HCT116 (cell line): ENCODE results near the gene CCSER1. TPM values are rescaled to one million over a fixed set of nuclear protein-coding genes. Genes with fewer than 3 reads are reported as not detected.

Source experiments
- ATAC-seq: fragments of 200-7000 bp; cut with Tn5 transposase; 2 replicates; pipeline ENCODE4 v1.9.1; 2020; ENCODE audit warnings: mild to moderate bottlenecking, moderate library complexity
- BruUV-seq: library from RNA; stranded (reverse); fragments of 400-500 nt; replicated peaks from 2 replicates; lab custom pipeline; 2021; lab: Mats Ljungman, UMichigan
- CTCF ChIA-PET: fragments of 300-600 bp; sonication (Branson Sonifier 250); formaldehyde crosslinking; loops from one replicate; lab custom pipeline; 2021; ENCODE audit warnings: antibody characterized with exemption; lab: Charles Lee
- POLR2A ChIA-PET: fragments of 300-600, 350-600 bp; sonication (Branson Sonifier 250); formaldehyde crosslinking; loops from one replicate; lab custom pipeline; 2021; ENCODE audit warnings: antibody characterized with exemption; lab: Charles Lee
- RAD21 ChIA-PET, 2 experiments: fragments of 300-600 bp; sonication (Branson Sonifier 250); formaldehyde crosslinking; loops; one replicate each; lab custom pipeline; 2023; ENCODE audit warnings: low total read pairs in 2 of 2; ENCODE audit not compliant: uncharacterized antibody in 2 of 2, unreplicated experiment in 2 of 2, low non-redundant PET in 1 of 2; lab: Charles Lee
- DNase-seq: peaks from one replicate; pipeline ENCODE4 v3.0.0-alpha.2; 2010; ENCODE audit warnings: low read depth, low spot score
- H2AFZ ChIP-seq: fragments of 200-600 bp; shearing (Covaris generic), sonication (generic); 2 replicates; pipeline ENCODE4 v1.6.1; 2017; ENCODE audit warnings: low read depth, mixed run types, mixed read lengths, antibody characterized with exemption, low read length; ENCODE audit not compliant: poor library complexity, severe bottlenecking
- H3K27ac ChIP-seq: 2 replicates; pipeline ENCODE4 v1.5.1; 2012; ENCODE audit warnings: low read depth, low read length
- H3K27me3 ChIP-seq: fragments of 200-600 bp; sonication (generic); 2 replicates; pipeline ENCODE4 v1.6.1; 2016; ENCODE audit warnings: mixed run types, low read length, mixed read lengths; ENCODE audit not compliant: insufficient read depth
- H3K36me3 ChIP-seq, 2 experiments: fragments of 200-500 bp in 1 of 2; fragments of 200-600 bp in 1 of 2; sonication (Bioruptor generic) in 1 of 2; sonication (generic) in 1 of 2; 2 replicates each; pipeline versions ENCODE4 v1.5.1 to v1.6.1; 2014 to 2016; ENCODE audit warnings: low read length in 2 of 2, inconsistent platforms in 1 of 2, mixed read lengths in 1 of 2, mixed run types in 1 of 2; ENCODE audit not compliant: insufficient read depth in 2 of 2, control insufficient read depth in 1 of 2
- H3K4me1 ChIP-seq, 2 experiments: fragments of 200-600 bp in 1 of 2; sonication (generic) in 1 of 2; 2 replicates each; pipeline versions ENCODE4 v1.5.1 to v1.6.1; 2012 to 2017; ENCODE audit warnings: low read length in 2 of 2, inconsistent platforms in 1 of 2, mild to moderate bottlenecking in 1 of 2, mixed read lengths in 1 of 2, mixed run types in 1 of 2, moderate library complexity in 1 of 2; ENCODE audit not compliant: insufficient read depth in 2 of 2, control insufficient read depth in 1 of 2
- H3K4me2 ChIP-seq: fragments of 200-600 bp; sonication (generic); 2 replicates; pipeline ENCODE4 v1.6.1; 2017; ENCODE audit warnings: mixed run types, low read length, mixed read lengths
- H3K4me3 ChIP-seq, 2 experiments: fragments of 200-600 bp in 1 of 2; sonication (generic) in 1 of 2; replicated peaks in 1 of 2; 2 replicates each; pipeline ENCODE4 v1.5.1; 2011 to 2016; ENCODE audit warnings: low read length in 2 of 2, control low read depth in 1 of 2, low read depth in 1 of 2, mild to moderate bottlenecking in 1 of 2, mixed read lengths in 1 of 2, mixed run types in 1 of 2
- H3K79me2 ChIP-seq: fragments of 200-600 bp; sonication (generic); 2 replicates; pipeline ENCODE4 v1.6.1; 2017; ENCODE audit warnings: mild to moderate bottlenecking, mixed run types, low read length, moderate library complexity, mixed read lengths; ENCODE audit not compliant: insufficient read depth
- H3K9ac ChIP-seq: fragments of 200-600 bp; sonication (generic); 2 replicates; pipeline ENCODE4 v1.6.1; 2016; ENCODE audit warnings: low read length, mixed read lengths
- H3K9me2 ChIP-seq: fragments of 200-600 bp; sonication (generic), shearing (Covaris generic); 2 replicates; pipeline ENCODE4 v1.6.1; 2017; ENCODE audit warnings: mixed run types, mild to moderate bottlenecking, moderate library complexity; ENCODE audit not compliant: insufficient read depth
- H3K9me3 ChIP-seq, 2 experiments: fragments of 200-500 bp in 1 of 2; fragments of 200-600 bp in 1 of 2; sonication (Bioruptor generic) in 1 of 2; sonication (generic) in 1 of 2; 2 replicates each; pipeline ENCODE4 v1.6.1; 2014 to 2017; ENCODE audit warnings: low read length in 2 of 2, mixed read lengths in 2 of 2, inconsistent platforms in 1 of 2, low read depth in 1 of 2, mild to moderate bottlenecking in 1 of 2, mixed run types in 1 of 2, moderate library complexity in 1 of 2; ENCODE audit not compliant: control insufficient read depth in 1 of 2, insufficient read depth in 1 of 2
- H4K20me1 ChIP-seq: fragments of 200-600 bp; sonication (generic), shearing (Covaris generic); 2 replicates; pipeline ENCODE4 v1.6.1; 2017; ENCODE audit warnings: mixed run types, mild to moderate bottlenecking, moderate library complexity; ENCODE audit not compliant: insufficient read depth
- CEBPB ChIP-seq: IDR thresholded peaks from 2 replicates; pipeline ENCODE4 v1.6.1; 2012; ENCODE audit warnings: low read depth
- EGR1 ChIP-seq: IDR thresholded peaks from 2 replicates; pipeline ENCODE4 v1.6.1; 2012; ENCODE audit warnings: low read depth
- ELF1 ChIP-seq: IDR thresholded peaks from 2 replicates; pipeline ENCODE4 v1.6.1; 2012; ENCODE audit warnings: low read depth, borderline replicate concordance
- EZH2phosphoT487 ChIP-seq: fragments of 200-600 bp; IDR thresholded peaks from 2 replicates; pipeline ENCODE4 v1.6.1; 2018; ENCODE audit warnings: antibody characterized with exemption, borderline replicate concordance
- JUND ChIP-seq: IDR thresholded peaks from 2 replicates; pipeline ENCODE4 v1.6.1; 2012
- SRF ChIP-seq: IDR thresholded peaks from 2 replicates; pipeline ENCODE4 v1.6.1; 2012; ENCODE audit warnings: low read depth
- TCF7L2 ChIP-seq: IDR thresholded peaks from 2 replicates; pipeline ENCODE4 v1.7.0; 2011; ENCODE audit warnings: borderline replicate concordance, inconsistent platforms; ENCODE audit not compliant: insufficient read depth, insufficient read length; ENCODE audit errors: extremely low read depth
- ZBTB33 ChIP-seq: IDR thresholded peaks from 2 replicates; pipeline ENCODE4 v1.6.1; 2011; ENCODE audit warnings: mild to moderate bottlenecking, low read length, moderate library complexity; ENCODE audit not compliant: insufficient replicate concordance; ENCODE audit errors: extremely low read depth
- intact Hi-C: fragments of 100-400 bp; cut with micrococcal nuclease; formaldehyde crosslinking; loops from 2 replicates; pipeline ENCODE4 v1.10.0; 2022
- total RNA-seq: library from RNA; stranded (reverse); gene quantifications from one replicate; pipeline ENCODE4 v1.2.1, GENCODE V29; 2021; ENCODE audit not compliant: unreplicated experiment
- TF ChIP-seq, protein P1 (sequence below): IDR thresholded peaks from 2 replicates; pipeline ENCODE4 v1.6.1; 2012; ENCODE audit warnings: low read depth

The CCSER1 gene
- total RNA-seq, 1 experiment from 2014 or later = 6.7 TPM

DNA sequence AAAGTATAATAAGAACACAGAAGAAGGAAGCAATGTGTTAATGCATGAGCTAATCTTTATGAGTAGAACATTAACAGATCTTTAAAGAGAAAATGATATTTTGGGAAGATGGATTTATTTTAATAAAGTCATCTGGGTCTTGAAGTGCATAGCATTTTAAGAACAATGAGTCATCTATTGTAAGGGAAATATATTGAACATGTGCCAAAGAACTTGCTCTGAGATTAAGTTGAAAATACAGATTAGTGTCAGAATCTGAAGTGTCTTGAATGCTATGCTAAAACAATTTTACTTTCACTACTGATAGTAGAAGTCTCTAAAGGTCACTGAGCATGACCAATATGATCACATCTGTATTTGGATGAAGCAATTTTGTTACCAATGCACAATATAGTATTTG, 1399.9 kb downstream of the CCSER1 start (continued):
- TF ChIP-seq, protein P1, sequence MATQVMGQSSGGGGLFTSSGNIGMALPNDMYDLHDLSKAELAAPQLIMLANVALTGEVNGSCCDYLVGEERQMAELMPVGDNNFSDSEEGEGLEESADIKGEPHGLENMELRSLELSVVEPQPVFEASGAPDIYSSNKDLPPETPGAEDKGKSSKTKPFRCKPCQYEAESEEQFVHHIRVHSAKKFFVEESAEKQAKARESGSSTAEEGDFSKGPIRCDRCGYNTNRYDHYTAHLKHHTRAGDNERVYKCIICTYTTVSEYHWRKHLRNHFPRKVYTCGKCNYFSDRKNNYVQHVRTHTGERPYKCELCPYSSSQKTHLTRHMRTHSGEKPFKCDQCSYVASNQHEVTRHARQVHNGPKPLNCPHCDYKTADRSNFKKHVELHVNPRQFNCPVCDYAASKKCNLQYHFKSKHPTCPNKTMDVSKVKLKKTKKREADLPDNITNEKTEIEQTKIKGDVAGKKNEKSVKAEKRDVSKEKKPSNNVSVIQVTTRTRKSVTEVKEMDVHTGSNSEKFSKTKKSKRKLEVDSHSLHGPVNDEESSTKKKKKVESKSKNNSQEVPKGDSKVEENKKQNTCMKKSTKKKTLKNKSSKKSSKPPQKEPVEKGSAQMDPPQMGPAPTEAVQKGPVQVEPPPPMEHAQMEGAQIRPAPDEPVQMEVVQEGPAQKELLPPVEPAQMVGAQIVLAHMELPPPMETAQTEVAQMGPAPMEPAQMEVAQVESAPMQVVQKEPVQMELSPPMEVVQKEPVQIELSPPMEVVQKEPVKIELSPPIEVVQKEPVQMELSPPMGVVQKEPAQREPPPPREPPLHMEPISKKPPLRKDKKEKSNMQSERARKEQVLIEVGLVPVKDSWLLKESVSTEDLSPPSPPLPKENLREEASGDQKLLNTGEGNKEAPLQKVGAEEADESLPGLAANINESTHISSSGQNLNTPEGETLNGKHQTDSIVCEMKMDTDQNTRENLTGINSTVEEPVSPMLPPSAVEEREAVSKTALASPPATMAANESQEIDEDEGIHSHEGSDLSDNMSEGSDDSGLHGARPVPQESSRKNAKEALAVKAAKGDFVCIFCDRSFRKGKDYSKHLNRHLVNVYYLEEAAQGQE = no peak
- no peak for TF ChIP-seq SRF

DNA sequence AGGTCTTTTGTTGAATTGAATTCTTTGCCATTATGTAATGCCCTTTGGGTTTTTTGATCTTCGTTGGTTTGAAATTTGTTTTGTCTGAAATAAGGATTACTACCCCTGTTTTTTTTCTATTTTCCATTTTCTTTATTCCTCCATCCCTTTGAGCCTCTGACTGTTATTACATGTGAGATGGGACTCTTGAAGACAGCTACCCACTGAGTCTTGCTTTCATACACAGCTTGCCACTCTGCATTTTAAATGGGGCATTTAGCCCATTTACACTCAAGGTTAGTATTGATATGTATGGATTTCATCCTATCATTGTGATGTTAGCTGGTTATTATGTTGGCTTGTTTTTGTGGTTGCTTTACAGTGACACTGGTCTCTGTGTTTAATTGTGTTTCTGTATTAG, 1440.4 kb downstream of the CCSER1 start:
- Histone ChIP-seq H3K4me3 (no peak overlapping the region), H3K27me3 (no peaks in the 10 kb centered on the region), H3K79me2 (no peaks in the 10 kb centered on the region), H3K9ac (no peak overlapping the region), H2AFZ (no peak overlapping the region), H4K20me1 (no peaks in the 10 kb centered on the region), H3K9me2 (no peaks in the 10 kb centered on the region), H3K4me1 (no peaks in the 10 kb centered on the region), H3K27ac (no peak overlapping the region), H3K4me2 (no peak overlapping the region), H3K9me3 (peaks cover 0 to 4% of the 10 kb centered on the region in 2 experiments; a peak in 1 of 4 replicates), H3K36me3 (no peaks in the 10 kb centered on the region)
- no peak for DNase-seq
- ATAC-seq = no peak
- POLR2A ChIA-PET = no interaction called here
- intact Hi-C loops = no loop called here
- no peak for TF ChIP-seq ZBTB33
- no peak for TF ChIP-seq EGR1
- no peak for TF ChIP-seq EZH2phosphoT487
- no peak for TF ChIP-seq ELF1
- TF ChIP-seq CEBPB = no peak
- no peak for TF ChIP-seq TCF7L2
- no peak for TF ChIP-seq JUND
- TF ChIP-seq SRF = no peak
- BruUV-seq = no TSS peak
- RAD21 ChIA-PET = no interaction called here
- CTCF ChIA-PET = no interaction called here
